Duodenal mucosa (tissue), 2 donors: ENCODE results near the gene TTLL4.

ENCODE experiments used
- H3K27ac ChIP-seq: one replicate; pipeline ENCODE4 v1.7.0; 2013; ENCODE audit warnings: low read depth, low read length
- H3K27me3 ChIP-seq, 2 donors: one replicate each; pipeline ENCODE4 v1.7.0; 2013; ENCODE audit warnings: low read length in 2 of 2, control low read depth in 1 of 2; ENCODE audit not compliant: insufficient read depth in 2 of 2, control insufficient read depth in 1 of 2
- H3K36me3 ChIP-seq, 2 donors: one replicate each; pipeline ENCODE4 v1.7.0; 2013; ENCODE audit warnings: low read length in 2 of 2, control low read depth in 1 of 2; ENCODE audit not compliant: insufficient read depth in 2 of 2, control insufficient read depth in 1 of 2
- H3K4me1 ChIP-seq, 2 donors: one replicate each; pipeline ENCODE4 v1.7.0; 2013; ENCODE audit warnings: low read length in 2 of 2, control low read depth in 1 of 2; ENCODE audit not compliant: insufficient read depth in 2 of 2, control insufficient read depth in 1 of 2
- H3K4me3 ChIP-seq, 2 donors: one replicate each; pipeline ENCODE4 v1.7.0; 2013; ENCODE audit warnings: low read length in 2 of 2, low read depth in 1 of 2
- H3K9ac ChIP-seq, 2 donors: one replicate each; pipeline ENCODE4 v1.7.0; 2013; ENCODE audit warnings: low read length in 2 of 2, low read depth in 1 of 2
- H3K9me3 ChIP-seq, 2 donors: one replicate each; pipeline ENCODE4 v1.7.0; 2013; ENCODE audit warnings: low read length in 2 of 2, control low read depth in 1 of 2; ENCODE audit not compliant: control insufficient read depth in 1 of 2

The TTLL4 gene

DNA sequence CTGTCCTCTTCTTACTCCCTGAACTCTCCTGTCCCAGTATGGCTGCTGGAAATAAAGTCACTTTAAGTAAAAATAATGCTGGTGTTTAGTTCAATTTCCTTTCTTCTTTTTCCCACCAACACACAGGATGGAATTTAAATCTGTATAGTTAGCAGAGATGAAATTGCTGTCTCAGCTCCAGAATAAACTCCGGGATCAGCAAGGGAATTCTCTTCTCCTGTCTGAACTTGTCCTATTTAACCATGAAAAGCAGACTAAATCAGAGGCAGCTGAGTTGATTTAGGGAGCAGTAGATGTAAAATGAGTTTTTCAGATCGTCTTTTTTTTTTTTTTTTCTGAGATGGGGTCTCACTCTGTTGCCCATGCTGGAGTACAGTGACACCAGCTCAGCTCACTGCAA is 25.9 kb downstream of the TTLL4 start:
- Histone ChIP-seq H3K9me3 (no peaks in the 10 kb centered on the region), H3K27me3 (no peaks in the 10 kb centered on the region), H3K9ac (no peak overlapping the region), H3K27ac (no peak overlapping the region), H3K36me3 (peaks cover 32 to 40% of the 10 kb centered on the region in 2 donors), H3K4me1 (peaks cover 14 to 21% of the 10 kb centered on the region in 2 donors), H3K4me3 (no peak overlapping the region)

DNA sequence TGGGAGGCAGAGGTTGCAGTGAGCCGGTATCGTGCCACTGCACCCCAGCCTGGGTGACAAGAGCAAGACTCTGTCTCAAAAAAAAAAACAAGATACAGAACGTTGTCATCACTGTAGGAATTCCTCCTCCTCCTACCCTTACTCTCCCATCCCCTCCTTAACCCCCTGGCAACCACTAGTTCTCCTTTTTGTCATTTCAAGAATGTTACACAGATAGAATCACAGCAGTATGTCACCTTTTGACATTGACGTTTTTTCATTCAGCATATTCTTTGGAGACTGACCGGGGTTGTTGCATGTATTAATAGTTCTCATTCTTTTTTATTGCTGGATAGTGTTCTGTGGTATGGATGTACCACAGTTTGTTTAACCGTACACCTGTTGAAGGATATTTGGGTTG is 32.4 kb downstream of the TTLL4 start:
- no peak overlapping the region for H3K4me3 ChIP-seq
- peaks cover 50 to 66% of the 10 kb centered on the region in 2 donors for H3K36me3 ChIP-seq
- no peak overlapping the region for H3K27ac ChIP-seq
- H3K4me1 ChIP-seq, result no peaks in the 10 kb centered on the region
- H3K27me3 ChIP-seq, result no peaks in the 10 kb centered on the region
- H3K9ac ChIP-seq, result no peak overlapping the region
- H3K9me3 ChIP-seq, result no peaks in the 10 kb centered on the region

GRCh38 chr2:218744615-218745014 is 34.0 kb downstream of the TTLL4 start:
- H3K4me1 ChIP-seq, result no peaks in the 10 kb centered on the region
- H3K9ac ChIP-seq, result no peak overlapping the region
- H3K36me3 ChIP-seq, result peaks cover 42 to 63% of the 10 kb centered on the region in 2 donors
- H3K27me3 ChIP-seq, result no peaks in the 10 kb centered on the region
- no peak overlapping the region for H3K27ac ChIP-seq
- no peaks in the 10 kb centered on the region for H3K9me3 ChIP-seq
- no peak overlapping the region for H3K4me3 ChIP-seq

- Histone ChIP-seq H3K9me3 (no peaks in the 10 kb centered on the region), H3K9ac (no peak overlapping the region), H3K27ac (peak overlapping the region; percentile 4), H3K4me1 (no peaks in the 10 kb centered on the region), H3K27me3 (no peaks in the 10 kb centered on the region), H3K4me3 (no peak overlapping the region), H3K36me3 (peaks cover 43 to 64% of the 10 kb centered on the region in 2 donors)
Observed at GRCh38 chr2:218745160-218745558, 34.5 kb downstream of the TTLL4 start.

GRCh38 chr2:218745559-218746469 is 35.2 kb downstream of the TTLL4 start:
- Histone ChIP-seq H3K27me3 (no peaks in the 10 kb centered on the region), H3K4me1 (no peaks in the 10 kb centered on the region), H3K27ac (peak overlapping the region; percentile 4), H3K9ac (no peak overlapping the region), H3K9me3 (no peaks in the 10 kb centered on the region), H3K4me3 (no peak overlapping the region), H3K36me3 (peaks cover 45 to 65% of the 10 kb centered on the region in 2 donors)

DNA sequence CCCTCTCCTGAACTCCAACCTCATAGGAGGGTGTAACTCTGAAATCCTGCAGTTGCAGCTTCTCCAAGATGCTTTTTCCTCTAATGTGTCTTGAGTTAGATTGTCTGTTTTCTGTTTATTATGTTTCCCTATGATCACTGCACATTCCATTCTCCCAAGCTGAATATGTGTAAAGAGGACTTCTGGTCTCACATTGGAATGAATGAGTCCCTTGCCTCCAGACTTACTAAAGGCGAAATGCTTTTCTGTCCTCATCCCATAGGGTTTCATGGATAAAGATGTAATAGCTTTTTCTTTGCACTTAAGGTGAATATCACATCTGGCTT is 35.8 kb downstream of the TTLL4 start:
- Histone ChIP-seq H3K9me3 (no peaks in the 10 kb centered on the region), H3K27me3 (no peaks in the 10 kb centered on the region), H3K9ac (no peak overlapping the region), H3K27ac (no peak overlapping the region), H3K4me3 (no peak overlapping the region), H3K36me3 (peaks cover 48 to 66% of the 10 kb centered on the region in 2 donors), H3K4me1 (no peaks in the 10 kb centered on the region)

- Histone ChIP-seq H3K27me3 (no peaks in the 10 kb centered on the region), H3K36me3 (peaks cover 49 to 63% of the 10 kb centered on the region in 2 donors), H3K9me3 (no peaks in the 10 kb centered on the region), H3K9ac (no peak overlapping the region), H3K4me3 (no peak overlapping the region), H3K27ac (no peak overlapping the region), H3K4me1 (no peaks in the 10 kb centered on the region)
Observed at GRCh38 chr2:218746960-218747359, 36.3 kb downstream of the TTLL4 start.

GRCh38 chr2:218748741-218749441 is 38.3 kb downstream of the TTLL4 start:
- Histone ChIP-seq H3K36me3 (peaks cover 67 to 80% of the 10 kb centered on the region in 2 donors), H3K27me3 (no peaks in the 10 kb centered on the region), H3K9ac (no peak overlapping the region), H3K4me3 (no peak overlapping the region), H3K9me3 (no peaks in the 10 kb centered on the region), H3K4me1 (no peaks in the 10 kb centered on the region), H3K27ac (no peak overlapping the region)

DNA sequence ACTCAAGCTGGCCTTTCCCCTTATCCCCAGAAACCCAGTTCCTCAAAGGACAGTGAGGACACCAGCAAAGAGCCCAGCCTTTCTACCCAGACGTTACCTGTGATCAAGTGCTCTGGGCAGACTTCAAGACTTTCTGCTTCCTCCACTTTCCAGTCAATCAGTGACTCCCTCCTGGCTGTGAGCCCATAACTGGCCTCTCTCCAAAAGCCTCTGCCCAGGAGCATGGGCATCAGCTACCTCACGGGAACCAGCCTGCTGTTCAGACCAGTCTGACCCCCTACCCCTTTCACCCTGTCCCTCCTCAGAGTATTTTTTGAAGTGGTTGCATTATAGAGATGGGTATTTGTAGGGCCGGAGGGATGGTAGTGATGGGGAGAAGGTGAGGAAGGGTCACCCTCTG is 43.6 kb downstream of the TTLL4 start:
- no peaks in the 10 kb centered on the region for H3K9me3 ChIP-seq
- H3K4me1 ChIP-seq, result no peaks in the 10 kb centered on the region
- peaks cover 41 to 58% of the 10 kb centered on the region in 2 donors for H3K36me3 ChIP-seq
- no peak overlapping the region for H3K4me3 ChIP-seq
- no peaks in the 10 kb centered on the region for H3K27me3 ChIP-seq
- no peak overlapping the region for H3K9ac ChIP-seq
- no peak overlapping the region for H3K27ac ChIP-seq

- Histone ChIP-seq H3K9ac (no peak overlapping the region), H3K36me3 (peaks cover 39 to 54% of the 10 kb centered on the region in 2 donors), H3K27ac (no peak overlapping the region), H3K4me3 (no peak overlapping the region), H3K4me1 (no peaks in the 10 kb centered on the region), H3K9me3 (no peaks in the 10 kb centered on the region), H3K27me3 (no peaks in the 10 kb centered on the region)
Observed at GRCh38 chr2:218754781-218755180, 44.1 kb downstream of the TTLL4 start.
